ENCODE measurements around the gene AGBL4. TPM values are rescaled to one million over a fixed set of nuclear protein-coding genes. Genes with fewer than 3 reads are reported as not detected.

Gene AGBL4
- total RNA-seq, 3 donors from 2014 or later: 0.46 to 0.57 TPM; not detected in 1

- no peak for TF ChIP-seq CTCF (IDR thresholded peaks at IDR 0.05)
- Histone ChIP-seq H3K9me3 (no peaks in the 10 kb centered on the region), H3K4me3 (no peak overlapping the region), H3K36me3 (ENCODE audit: low read depth) (no peaks in the 10 kb centered on the region), H3K4me1 (ENCODE audit: low read depth) (no peaks in the 10 kb centered on the region)
- no peak for ATAC-seq
- intact Hi-C loops (cut with DNase I, micrococcal nuclease): no loop called here
- DNase-seq: no peak
Measured at GRCh38 chr1:48643193-48643592, 1380.6 kb downstream of the AGBL4 start.

DNA sequence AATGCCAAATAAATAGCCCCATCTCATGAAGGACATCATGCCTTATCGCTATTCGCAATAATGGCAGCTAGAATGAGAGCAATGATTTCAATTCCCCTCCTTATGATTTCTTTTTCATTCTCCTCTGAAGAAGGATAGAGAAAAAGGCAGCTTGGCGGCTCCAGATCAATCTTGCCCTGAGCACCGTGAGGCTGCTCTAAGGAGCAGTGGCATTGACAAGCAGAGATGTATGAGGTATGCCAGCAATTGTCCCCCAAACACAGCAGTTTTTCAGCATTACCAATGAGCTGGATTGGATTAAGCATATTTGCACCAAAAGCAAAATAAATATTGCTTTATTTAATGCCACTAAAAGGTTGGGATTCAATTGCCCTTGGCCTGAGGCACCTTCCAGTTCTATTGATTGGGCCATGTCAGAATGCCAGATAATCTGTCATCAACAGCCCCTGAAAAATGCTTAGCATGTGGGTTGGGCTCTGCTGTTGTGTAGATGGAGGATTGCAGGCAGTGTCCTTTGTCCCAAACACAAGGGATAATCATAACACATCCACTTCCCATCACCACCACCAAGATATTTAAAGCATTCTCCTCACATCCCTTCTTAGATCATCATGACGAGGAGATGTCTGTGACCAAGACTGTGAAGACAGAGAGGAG lies 1382.8 kb downstream of the AGBL4 start:
- intact Hi-C loops (cut with DNase I, micrococcal nuclease): no loop called here

DNA sequence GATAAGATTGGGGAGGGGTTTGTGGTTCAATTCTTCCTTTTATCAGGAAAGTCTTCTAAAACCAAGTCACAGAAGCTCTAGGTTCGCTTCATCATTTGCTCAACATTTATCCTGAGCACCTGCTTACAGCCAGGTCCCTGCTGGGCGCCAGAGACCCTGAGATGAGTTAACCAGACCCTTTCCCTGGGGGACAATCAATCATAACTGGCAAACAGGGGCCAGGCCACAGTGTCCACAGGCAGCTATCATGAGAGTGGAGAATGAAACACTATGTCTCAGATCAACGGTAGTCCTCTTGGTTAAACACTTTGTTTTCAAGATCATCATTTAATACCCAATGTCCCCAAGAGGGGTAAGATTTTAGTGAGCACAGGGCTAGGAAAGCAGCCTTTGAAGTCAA lies 1393.9 kb downstream of the AGBL4 start:
- Histone ChIP-seq H3K36me3 (ENCODE audit: low read depth) (no peaks in the 10 kb centered on the region), H3K4me3 (no peak overlapping the region), H3K9me3 (no peaks in the 10 kb centered on the region), H3K4me1 (ENCODE audit: low read depth) (no peaks in the 10 kb centered on the region)
- intact Hi-C loops (cut with DNase I, micrococcal nuclease): no loop called here
- no peak for DNase-seq
- no peak for TF ChIP-seq CTCF (IDR thresholded peaks at IDR 0.05)
- no peak for ATAC-seq

More for the DNA sequence above, 1382.8 kb downstream of the AGBL4 start:
- DNase-seq (no peak), ATAC-seq (no peak)
- no peak overlapping the region for H3K4me3 ChIP-seq
- TF ChIP-seq CTCF (IDR thresholded peaks at IDR 0.05): no peak
- no peaks in the 10 kb centered on the region for H3K9me3 ChIP-seq
- no peaks in the 10 kb centered on the region for H3K36me3 ChIP-seq (ENCODE audit: low read depth)
- no peaks in the 10 kb centered on the region for H3K4me1 ChIP-seq (ENCODE audit: low read depth)

DNA sequence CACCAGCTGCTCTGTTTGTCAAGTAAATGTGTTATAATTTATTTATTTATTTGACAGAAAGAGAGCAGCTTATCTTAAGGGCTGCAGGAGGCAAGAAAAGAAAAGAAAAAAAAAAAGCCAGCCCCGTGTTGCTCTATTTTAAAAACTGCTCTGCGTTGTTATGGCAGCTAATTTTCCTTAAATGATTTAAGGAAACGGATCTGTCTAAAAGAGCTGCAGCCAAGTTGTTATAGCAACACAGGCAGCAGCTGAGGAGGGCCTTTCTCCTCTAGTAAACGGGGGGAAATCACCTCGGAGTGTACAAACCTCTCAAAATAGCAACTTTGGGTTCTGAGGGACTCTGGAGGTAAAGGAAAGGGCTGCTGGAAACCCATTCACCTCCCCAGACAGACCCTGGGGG lies 1396.3 kb downstream of the AGBL4 start:
- H3K4me3 ChIP-seq: no peak overlapping the region
- TF ChIP-seq CTCF (IDR thresholded peaks at IDR 0.05): no peak
- ATAC-seq: no peak
- H3K4me1 ChIP-seq (ENCODE audit: low read depth): no peaks in the 10 kb centered on the region
- intact Hi-C loops (cut with DNase I, micrococcal nuclease): no loop called here
- DNase-seq: no peak
- H3K9me3 ChIP-seq: no peaks in the 10 kb centered on the region
- no peaks in the 10 kb centered on the region for H3K36me3 ChIP-seq (ENCODE audit: low read depth)

DNA sequence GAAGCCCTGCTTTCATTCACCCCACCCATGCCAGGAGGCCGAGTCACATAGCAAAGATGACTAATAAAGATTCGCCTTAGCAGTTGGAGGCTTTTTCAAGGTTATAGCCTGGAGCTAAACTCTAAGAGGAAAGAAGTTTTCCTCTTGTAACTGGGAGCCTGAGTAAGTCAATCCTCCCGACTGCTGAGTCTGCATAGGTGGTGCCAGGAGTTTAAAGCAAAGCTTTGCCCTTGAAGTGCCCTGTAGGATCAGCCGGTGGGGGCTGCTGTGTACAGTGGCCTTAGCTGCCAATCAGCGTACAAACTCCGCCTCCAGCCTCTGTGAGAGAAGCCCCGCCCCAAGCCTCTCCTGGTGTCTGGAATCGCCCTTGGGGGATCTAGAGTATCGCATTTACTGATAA lies 1404.2 kb downstream of the AGBL4 start:
- Histone ChIP-seq H3K36me3 (ENCODE audit: low read depth) (no peaks in the 10 kb centered on the region), H3K4me3 (no peak overlapping the region), H3K9me3 (no peaks in the 10 kb centered on the region), H3K4me1 (ENCODE audit: low read depth) (no peaks in the 10 kb centered on the region)
- ATAC-seq: no peak
- intact Hi-C loops (cut with DNase I, micrococcal nuclease): no loop called here
- no peak for DNase-seq
- no peak for TF ChIP-seq CTCF (IDR thresholded peaks at IDR 0.05)

- intact Hi-C loops (cut with DNase I, micrococcal nuclease): no loop called here
Measured at GRCh38 chr1:48617252-48617651, 1406.5 kb downstream of the AGBL4 start.

More at GRCh38 chr1:48617252-48617651, 1406.5 kb downstream of the AGBL4 start:
- no peaks in the 10 kb centered on the region for H3K4me1 ChIP-seq (ENCODE audit: low read depth)
- no peak overlapping the region for H3K4me3 ChIP-seq
- no peak for TF ChIP-seq CTCF (IDR thresholded peaks at IDR 0.05)
- DNase-seq: no peak
- no peak for ATAC-seq
- H3K9me3 ChIP-seq: no peaks in the 10 kb centered on the region
- no peaks in the 10 kb centered on the region for H3K36me3 ChIP-seq (ENCODE audit: low read depth)
